Muscle layer of duodenum (tissue), 2 donors: ENCODE measurements around the gene SETBP1.

Experiments
- H3K27ac ChIP-seq: one replicate; pipeline ENCODE4 v1.7.0; 2013; ENCODE audit warnings: mild to moderate bottlenecking, low read length
- H3K27me3 ChIP-seq: one replicate; pipeline ENCODE4 v1.7.0; 2013; ENCODE audit warnings: low read depth, mild to moderate bottlenecking, control low read depth, low read length
- H3K36me3 ChIP-seq, 2 donors: one replicate each; pipeline ENCODE4 v1.7.0; 2013; ENCODE audit warnings: low read length in 2 of 2, control low read depth in 1 of 2, mild to moderate bottlenecking in 1 of 2; ENCODE audit not compliant: insufficient read depth in 2 of 2, control insufficient read depth in 1 of 2
- H3K4me1 ChIP-seq, 2 donors: one replicate each; pipeline ENCODE4 v1.7.0; 2013; ENCODE audit warnings: low read length in 2 of 2, mild to moderate bottlenecking in 2 of 2, control low read depth in 1 of 2, moderate library complexity in 1 of 2; ENCODE audit not compliant: insufficient read depth in 2 of 2, control insufficient read depth in 1 of 2
- H3K4me3 ChIP-seq, 2 donors: one replicate each; pipeline ENCODE4 v1.7.0; 2013; ENCODE audit warnings: low read length in 2 of 2, low read depth in 1 of 2, mild to moderate bottlenecking in 1 of 2
- H3K9me3 ChIP-seq, 2 donors: one replicate each; pipeline ENCODE4 v1.7.0; 2013; ENCODE audit warnings: low read length in 2 of 2, control low read depth in 1 of 2, mild to moderate bottlenecking in 1 of 2; ENCODE audit not compliant: control insufficient read depth in 1 of 2
- donor health status: healthy.

SETBP1 gene

DNA sequence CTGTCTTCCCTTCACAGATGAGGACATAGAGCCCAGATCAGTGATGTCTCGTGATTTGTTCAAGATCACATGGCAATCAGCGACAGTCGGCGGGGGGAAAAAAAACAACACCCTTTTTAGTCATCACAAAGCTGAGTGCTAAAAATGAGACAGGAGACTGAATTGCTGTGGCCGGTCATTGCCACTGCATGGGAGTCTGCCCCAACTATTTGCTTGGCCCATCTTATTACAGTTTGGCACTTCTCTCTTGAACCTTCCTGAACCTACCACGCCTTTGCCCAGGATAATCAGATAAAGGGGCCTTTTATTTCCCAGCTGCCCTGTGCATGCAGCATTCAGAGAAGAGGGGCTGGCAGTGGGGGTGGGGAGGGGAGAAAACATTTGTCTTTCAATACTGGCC is 42.7 kb downstream of the SETBP1 start:
- no peak overlapping the region for H3K27ac ChIP-seq
- no peaks in the 10 kb centered on the region for H3K27me3 ChIP-seq
- no peak overlapping the region for H3K4me3 ChIP-seq
- H3K36me3 ChIP-seq: no peaks in the 10 kb centered on the region
- peaks cover 20 to 22% of the 10 kb centered on the region in 2 donors for H3K4me1 ChIP-seq
- H3K9me3 ChIP-seq: no peaks in the 10 kb centered on the region

DNA sequence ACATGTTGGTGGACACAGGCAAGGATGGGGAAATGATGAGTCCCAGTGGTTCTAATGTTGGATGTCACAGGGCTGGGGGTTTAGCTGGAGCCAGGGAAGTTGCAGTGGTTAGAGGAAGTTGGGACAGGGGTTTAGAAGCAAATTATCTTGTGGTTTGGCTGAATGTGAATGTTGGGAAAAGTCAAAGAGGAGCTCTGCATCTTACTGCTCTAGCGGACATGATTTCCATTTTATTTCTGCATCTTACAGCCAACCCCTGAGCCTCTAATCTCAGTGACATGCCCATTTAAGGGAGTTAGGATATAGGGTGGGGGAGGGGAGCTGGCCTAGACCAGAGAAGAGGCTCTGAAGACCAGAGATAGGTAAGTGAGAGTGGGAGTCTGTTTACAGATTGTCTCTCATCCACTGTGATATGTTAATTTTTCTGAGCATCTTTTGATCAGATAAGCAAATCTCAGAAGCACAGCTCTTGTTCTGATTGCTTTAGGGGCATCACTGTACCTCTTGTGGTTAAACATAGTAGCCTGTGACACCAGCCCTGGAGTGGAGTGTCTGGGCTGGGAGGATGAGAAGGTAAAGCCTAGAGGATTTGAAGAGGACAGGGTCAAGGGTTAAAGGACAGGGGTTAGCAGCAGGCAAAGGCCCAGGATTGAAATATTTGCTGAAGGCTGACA is 43.6 kb downstream of the SETBP1 start:
- peak overlapping the region; percentile 10 for H3K27ac ChIP-seq
- H3K4me3 ChIP-seq: no peak overlapping the region
- no peaks in the 10 kb centered on the region for H3K9me3 ChIP-seq
- no peaks in the 10 kb centered on the region for H3K36me3 ChIP-seq
- H3K4me1 ChIP-seq: peaks cover 20 to 22% of the 10 kb centered on the region in 2 donors
- H3K27me3 ChIP-seq: no peaks in the 10 kb centered on the region

DNA sequence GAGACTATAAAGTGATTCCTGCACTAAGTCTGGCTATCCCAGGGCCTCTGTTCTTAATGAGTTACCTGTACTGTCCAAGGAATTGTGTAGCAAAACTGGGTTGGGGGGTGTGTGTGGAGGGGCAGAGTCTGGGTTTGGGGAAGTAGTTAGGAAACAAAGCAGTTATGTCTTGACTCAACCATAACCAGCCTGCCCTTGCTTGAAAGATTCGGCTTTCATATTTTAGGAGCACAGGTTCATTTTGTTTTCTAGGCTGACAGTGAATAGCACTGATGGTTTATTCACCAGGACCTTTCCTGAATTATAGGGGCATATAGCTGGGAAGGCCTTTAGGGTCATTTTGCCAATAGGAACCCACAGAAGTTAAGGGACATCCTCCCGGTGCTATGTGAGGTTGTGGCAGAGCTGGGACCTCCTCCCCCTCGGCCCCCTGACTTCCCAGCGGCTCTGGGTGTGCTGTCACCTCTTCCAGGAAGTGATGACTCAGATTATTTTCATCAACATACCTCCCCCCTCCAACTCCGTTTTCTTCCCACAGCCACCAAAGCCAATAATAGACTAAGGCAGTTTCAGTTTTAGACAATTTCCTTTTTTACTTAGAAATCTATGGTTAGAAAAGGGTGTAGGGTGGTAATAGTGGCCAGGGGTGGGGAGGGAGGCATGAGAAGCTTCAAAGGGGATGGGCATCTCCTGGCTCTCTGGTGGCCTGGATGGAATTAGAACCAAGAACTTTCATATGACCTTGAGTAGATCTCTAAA is 44.8 kb downstream of the SETBP1 start:
- H3K27me3 ChIP-seq: no peaks in the 10 kb centered on the region
- H3K9me3 ChIP-seq: no peaks in the 10 kb centered on the region
- no peaks in the 10 kb centered on the region for H3K36me3 ChIP-seq
- H3K27ac ChIP-seq: peak overlapping the region; percentile 81
- peaks cover 18 to 20% of the 10 kb centered on the region in 2 donors for H3K4me1 ChIP-seq
- H3K4me3 ChIP-seq: no peak overlapping the region

DNA sequence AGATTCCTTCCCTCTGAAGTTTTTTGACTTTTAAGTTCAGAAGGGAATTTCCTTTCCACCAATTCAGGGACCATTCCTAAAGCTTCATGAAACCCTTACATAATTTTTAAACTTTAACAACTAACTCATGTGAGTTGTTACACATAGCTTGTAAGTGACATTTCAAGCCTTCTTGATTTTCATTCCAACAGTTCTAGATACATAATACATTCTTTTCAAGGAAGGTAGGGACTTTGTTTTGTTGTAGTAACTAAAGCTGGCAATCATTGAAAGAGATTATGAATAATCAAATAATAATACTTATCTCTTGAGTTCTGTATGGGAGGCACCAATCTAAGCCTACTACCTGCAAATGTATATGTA is 45.4 kb downstream of the SETBP1 start:
- Histone ChIP-seq H3K27me3 (no peaks in the 10 kb centered on the region), H3K4me3 (no peak overlapping the region), H3K9me3 (no peaks in the 10 kb centered on the region), H3K4me1 (peaks cover 20 to 23% of the 10 kb centered on the region in 2 donors), H3K36me3 (no peaks in the 10 kb centered on the region), H3K27ac (peak overlapping the region; percentile 81)

DNA sequence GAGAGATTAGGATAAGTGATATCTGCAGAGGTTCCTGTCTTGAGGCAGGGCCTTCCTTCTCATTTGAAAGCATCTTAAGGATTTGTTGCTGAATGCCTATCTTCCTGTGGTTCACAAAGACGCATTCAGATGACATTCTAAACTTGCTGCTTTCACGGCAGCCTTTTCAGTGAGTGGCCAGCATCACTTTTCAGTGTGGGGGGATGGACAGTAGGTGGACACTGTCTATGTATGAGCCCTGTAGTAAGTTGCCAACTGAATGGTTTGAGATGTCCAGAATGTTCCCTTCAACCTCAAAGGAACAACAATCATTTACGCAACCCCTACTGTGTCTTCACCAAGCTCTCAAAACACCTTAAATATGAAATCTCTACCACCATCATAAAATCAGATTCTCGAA is 46.6 kb downstream of the SETBP1 start:
- Histone ChIP-seq H3K4me1 (peaks cover 20 to 25% of the 10 kb centered on the region in 2 donors), H3K36me3 (no peaks in the 10 kb centered on the region), H3K9me3 (no peaks in the 10 kb centered on the region), H3K27me3 (no peaks in the 10 kb centered on the region), H3K4me3 (no peak overlapping the region), H3K27ac (no peak overlapping the region)

DNA sequence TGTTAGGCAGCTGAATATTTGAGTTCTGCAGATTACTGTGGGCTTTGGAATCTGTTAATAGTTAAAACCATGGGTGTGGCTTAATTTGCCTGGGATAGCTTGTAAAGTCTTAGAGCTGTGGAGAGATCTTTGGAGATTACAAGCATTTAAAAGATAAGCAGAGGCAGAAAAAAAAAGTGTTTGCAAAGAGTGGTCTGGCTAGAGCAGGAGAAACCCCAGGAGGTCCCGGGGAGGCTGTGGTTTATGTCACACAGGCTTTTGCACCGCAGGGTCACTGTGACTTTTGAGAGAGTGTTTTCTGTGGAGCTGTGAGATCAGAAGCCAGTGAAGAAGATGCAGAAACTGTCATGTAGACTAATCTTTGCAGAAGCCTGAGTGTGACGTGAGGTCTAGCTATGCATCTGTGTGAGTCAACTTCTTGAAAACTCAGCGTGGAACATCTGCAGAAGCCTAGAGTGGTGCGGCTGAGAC is 49.0 kb downstream of the SETBP1 start:
- H3K27ac ChIP-seq: no peak overlapping the region
- H3K4me1 ChIP-seq: peaks cover 20 to 24% of the 10 kb centered on the region in 2 donors

DNA sequence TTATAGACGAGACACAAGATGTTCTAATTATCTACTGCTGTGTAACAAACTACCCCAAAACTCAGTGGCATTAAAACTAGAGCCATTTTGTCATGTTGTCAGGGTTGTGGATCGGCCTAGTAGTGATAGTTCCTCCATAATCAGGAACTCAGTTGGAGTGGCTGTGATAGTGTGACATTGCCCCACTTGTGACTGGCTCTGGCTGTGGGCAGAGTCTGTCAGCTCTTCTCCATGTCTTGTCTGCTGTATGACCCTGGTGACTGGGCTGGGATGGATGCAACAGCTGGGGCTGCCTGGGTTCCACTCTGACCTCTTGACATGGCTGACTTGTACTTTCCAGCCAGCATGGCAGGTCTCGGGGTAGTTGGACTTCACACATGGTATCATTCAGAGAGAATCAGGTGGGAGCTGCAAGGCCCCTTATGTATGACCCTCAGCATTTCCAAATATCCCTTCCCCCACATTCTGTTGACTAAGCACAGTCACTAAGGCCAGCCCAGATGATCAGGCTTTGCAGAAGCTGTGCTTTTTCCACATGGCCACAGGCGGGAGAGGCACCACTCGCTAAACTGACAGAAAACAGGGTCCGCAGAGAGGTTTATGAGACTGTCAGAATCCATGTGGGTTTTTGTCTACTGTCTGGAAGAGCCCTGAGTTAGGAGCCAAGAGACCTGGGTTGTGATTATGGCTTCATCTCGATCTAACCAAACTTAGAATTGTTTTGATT is 50.3 kb downstream of the SETBP1 start:
- H3K36me3 ChIP-seq: no peaks in the 10 kb centered on the region
- peak overlapping the region; percentile 11 for H3K27ac ChIP-seq
- no peaks in the 10 kb centered on the region for H3K27me3 ChIP-seq
- no peaks in the 10 kb centered on the region for H3K9me3 ChIP-seq
- H3K4me3 ChIP-seq: no peak overlapping the region
- peaks cover 13 to 20% of the 10 kb centered on the region in 2 donors for H3K4me1 ChIP-seq

More for the DNA sequence above, 49.0 kb downstream of the SETBP1 start:
- no peaks in the 10 kb centered on the region for H3K9me3 ChIP-seq
- no peak overlapping the region for H3K4me3 ChIP-seq
- H3K36me3 ChIP-seq: no peaks in the 10 kb centered on the region
- no peaks in the 10 kb centered on the region for H3K27me3 ChIP-seq

DNA sequence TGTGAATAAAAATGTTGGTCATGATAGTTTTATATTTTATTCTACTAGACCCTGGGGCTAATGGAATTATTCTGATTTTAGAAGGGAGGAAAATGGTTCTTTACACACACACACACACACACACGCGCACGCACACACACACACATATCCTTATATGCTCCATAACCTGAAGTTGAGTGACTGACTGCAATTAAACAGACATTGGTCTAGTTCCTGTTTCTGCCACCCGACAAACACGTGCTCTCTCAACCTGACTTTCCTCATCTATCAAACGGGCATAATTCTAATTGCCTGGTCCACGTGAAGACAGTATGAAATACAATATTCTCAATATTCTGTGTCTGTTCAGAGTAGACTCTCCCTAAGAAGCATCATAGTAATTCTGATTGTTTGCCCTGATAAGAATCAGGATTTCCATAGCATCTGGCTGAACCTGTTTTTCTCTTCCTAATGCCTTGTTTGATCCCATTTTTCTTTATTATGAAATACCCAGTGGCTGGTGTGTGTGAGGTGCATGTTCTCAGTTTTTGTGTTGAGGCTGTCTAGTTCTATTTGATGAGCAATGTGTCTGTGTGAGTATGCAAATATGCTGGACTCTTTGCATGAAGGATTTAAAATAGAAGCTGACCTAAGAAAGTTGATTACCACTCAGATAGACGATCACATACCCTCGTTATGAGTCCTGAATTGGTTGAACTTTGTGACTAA is 51.0 kb downstream of the SETBP1 start:
- H3K27ac ChIP-seq: no peak overlapping the region

DNA sequence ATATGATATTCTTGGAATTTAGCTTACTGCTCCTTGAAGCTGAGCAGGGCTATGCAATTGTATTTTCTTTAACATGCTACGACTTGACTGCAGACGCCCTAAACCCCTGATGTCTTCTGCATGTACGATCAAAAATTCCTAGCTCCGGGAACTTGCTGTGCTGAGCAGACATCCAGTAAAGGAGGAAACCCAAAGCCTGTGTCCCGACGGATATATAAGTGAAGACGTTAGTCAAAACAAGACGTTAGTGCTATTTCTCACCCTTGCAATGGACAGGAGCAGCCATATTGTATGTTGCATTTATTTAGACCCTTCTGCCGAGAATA is 51.5 kb downstream of the SETBP1 start:
- H3K4me1 ChIP-seq: peaks cover 11 to 13% of the 10 kb centered on the region in 2 donors
- H3K9me3 ChIP-seq: no peaks in the 10 kb centered on the region
- no peaks in the 10 kb centered on the region for H3K36me3 ChIP-seq
- H3K27ac ChIP-seq: peak overlapping the region; percentile 3
- H3K4me3 ChIP-seq: no peak overlapping the region
- H3K27me3 ChIP-seq: peaks cover under 1% of the 10 kb centered on the region

More for the DNA sequence above, 51.0 kb downstream of the SETBP1 start:
- Histone ChIP-seq H3K36me3 (no peaks in the 10 kb centered on the region), H3K4me1 (peaks cover 13% of the 10 kb centered on the region in 2 donors), H3K27me3 (no peaks in the 10 kb centered on the region), H3K9me3 (no peaks in the 10 kb centered on the region), H3K4me3 (no peak overlapping the region)

DNA sequence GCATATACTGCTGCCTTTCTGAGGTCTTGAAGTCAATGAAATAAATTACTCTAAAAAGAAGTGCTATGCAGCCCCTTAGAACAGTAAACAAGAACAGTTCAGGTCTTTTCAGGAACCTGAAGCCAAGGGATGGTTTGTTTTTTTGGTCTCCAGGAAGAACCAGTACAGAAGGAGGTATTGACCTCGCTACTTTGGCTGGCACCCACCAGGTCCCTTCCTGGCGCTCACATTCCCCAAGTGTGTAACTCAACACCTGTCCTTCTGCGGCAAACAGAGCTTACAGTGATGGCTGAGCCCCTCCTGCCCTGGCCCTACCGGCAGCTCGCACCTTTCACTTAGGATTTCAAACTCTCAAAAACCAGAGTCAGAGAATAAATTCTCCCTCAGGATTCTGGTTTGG is 51.9 kb downstream of the SETBP1 start:
- Histone ChIP-seq H3K27ac (peak overlapping the region; percentile 3), H3K4me1 (peaks cover 11 to 13% of the 10 kb centered on the region in 2 donors)

More for the DNA sequence above, 51.9 kb downstream of the SETBP1 start:
- H3K36me3 ChIP-seq: no peaks in the 10 kb centered on the region
- peaks cover 3% of the 10 kb centered on the region for H3K27me3 ChIP-seq
- no peaks in the 10 kb centered on the region for H3K9me3 ChIP-seq
- H3K4me3 ChIP-seq: no peak overlapping the region
